GM23338 (cell line): ENCODE results near the gene CTSC. TPM values are rescaled to one million over a fixed set of nuclear protein-coding genes. Genes with fewer than 3 reads are reported as not detected.

Experiments used
- ATAC-seq: fragments of 200-7000 bp; cut with Tn5 transposase; 3 replicates; pipeline ENCODE4 v1.9.1; 2020
- DNase-seq: peaks from one replicate; pipeline ENCODE4 v3.0.0-alpha.2; 2015; ENCODE audit warnings: low spot score
- H2AFZ ChIP-seq: fragments of 200-600 bp; sonication (generic); 2 replicates; pipeline ENCODE4 v1.8.0; 2016; ENCODE audit warnings: antibody characterized with exemption, mild to moderate bottlenecking, moderate library complexity
- H3F3A ChIP-seq: fragments of 200-600 bp; sonication (generic); replicated peaks from 2 replicates; pipeline ENCODE4 v1.8.0; 2017; ENCODE audit warnings: antibody characterized with exemption, mixed run types, low read depth
- H3K27ac ChIP-seq: fragments of 200-600 bp; sonication (generic); 2 replicates; pipeline ENCODE4 v1.6.1; 2016; ENCODE audit warnings: low read depth
- H3K27me3 ChIP-seq: fragments of 200-600 bp; sonication (generic); 2 replicates; pipeline ENCODE4 v1.8.0; 2016; ENCODE audit warnings: mild to moderate bottlenecking, mixed run types, moderate library complexity; ENCODE audit not compliant: insufficient read depth
- H3K36me3 ChIP-seq: fragments of 200-600 bp; sonication (generic); 2 replicates; pipeline ENCODE4 v1.8.0; 2016; ENCODE audit warnings: mild to moderate bottlenecking; ENCODE audit not compliant: insufficient read depth
- H3K4me1 ChIP-seq: fragments of 200-600 bp; sonication (generic); 2 replicates; pipeline ENCODE4 v1.8.0; 2016; ENCODE audit warnings: mild to moderate bottlenecking, moderate library complexity; ENCODE audit not compliant: insufficient read depth
- H3K4me2 ChIP-seq: fragments of 200-600 bp; sonication (generic); 2 replicates; pipeline ENCODE4 v1.7.1; 2017; ENCODE audit warnings: mixed run types
- H3K4me3 ChIP-seq: fragments of 200-600 bp; sonication (generic); 2 replicates; pipeline ENCODE4 v1.6.1; 2016; ENCODE audit warnings: mixed run types
- H3K79me2 ChIP-seq: fragments of 200-600 bp; sonication (generic); replicated peaks from 2 replicates; pipeline ENCODE4 v1.8.0; 2017; ENCODE audit warnings: mild to moderate bottlenecking; ENCODE audit not compliant: insufficient read depth
- H3K9me2 ChIP-seq: fragments of 200-600 bp; sonication (generic); 2 replicates; pipeline ENCODE4 v1.8.0; 2017; ENCODE audit not compliant: insufficient read depth
- H4K20me1 ChIP-seq: fragments of 200-600 bp; sonication (generic); replicated peaks from 2 replicates; pipeline ENCODE4 v1.8.0; 2017; ENCODE audit warnings: mild to moderate bottlenecking; ENCODE audit not compliant: insufficient read depth
- H3K27ac Mint-ChIP-seq: 2 replicates; pipeline ENCODE4 v1.8.0; 2020; ENCODE audit warnings: inconsistent platforms, mild to moderate bottlenecking, moderate library complexity, mixed read lengths
- H3K27me3 Mint-ChIP-seq: 3 replicates; pipeline ENCODE4 v1.8.0; 2022; ENCODE audit warnings: low read depth, mild to moderate bottlenecking, moderate library complexity, mixed read lengths, inconsistent platforms; ENCODE audit not compliant: insufficient read depth, poor library complexity
- H3K36me3 Mint-ChIP-seq: 3 replicates; pipeline ENCODE4 v1.8.0; 2021; ENCODE audit warnings: low read depth, mild to moderate bottlenecking, inconsistent platforms, moderate library complexity, mixed read lengths
- H3K4me1 Mint-ChIP-seq: 3 replicates; pipeline ENCODE4 v1.8.0; 2020; ENCODE audit warnings: mild to moderate bottlenecking, inconsistent platforms, mixed read lengths
- H3K4me3 Mint-ChIP-seq: 3 replicates; pipeline ENCODE4 v1.8.0; 2021; ENCODE audit warnings: moderate library complexity, mild to moderate bottlenecking, inconsistent platforms, mixed read lengths
- H3K9me3 Mint-ChIP-seq: 3 replicates; pipeline ENCODE4 v1.8.0; 2020; ENCODE audit warnings: moderate library complexity, mild to moderate bottlenecking, inconsistent platforms, mixed read lengths
- CREB1 ChIP-seq: fragments of 250-450 bp; sonication (Bioruptor Pico); IDR thresholded peaks from 2 replicates; pipeline ENCODE4 v1.5.0; 2020; ENCODE audit warnings: low read depth, mild to moderate bottlenecking, moderate library complexity
- CTCF ChIP-seq, 2 experiments: fragments of 200-600 bp in 1 of 2; sonication (generic) in 1 of 2; conservative IDR thresholded peaks; 2 replicates each; pipeline versions ENCODE4 v1.5.1 to v1.6.1; 2016 to 2017; ENCODE audit warnings: antibody characterized with exemption in 2 of 2, low read depth in 2 of 2, mild to moderate bottlenecking in 2 of 2, moderate library complexity in 1 of 2
- JUNB ChIP-seq: IDR thresholded peaks from one replicate; pipeline ENCODE4 v1.6.1; 2016; ENCODE audit warnings: antibody characterized with exemption; ENCODE audit not compliant: unreplicated experiment
- NANOG ChIP-seq: IDR thresholded peaks from 2 replicates; pipeline ENCODE4 v1.6.1; 2016; ENCODE audit warnings: antibody characterized with exemption, borderline replicate concordance
- polyA plus RNA-seq: library from polyadenylated mRNA; unstranded; fragments of >200 nt; fragmentation: Nextera tagmentation; extraction: Ambion mirVana; gene quantifications from 2 replicates; pipeline ENCODE4 v1.2.1, GENCODE V29; 2016
- total RNA-seq: library from RNA; depleted of rRNA; stranded (reverse); fragments of >200 nt; shearing (Covaris generic); gene quantifications from 2 replicates; pipeline ENCODE4 v1.2.3, GENCODE V29; 2014
- TF ChIP-seq, protein P1 (sequence below): IDR thresholded peaks from 2 replicates; pipeline ENCODE4 v1.6.1; 2016; ENCODE audit warnings: antibody characterized with exemption
- TF ChIP-seq, protein P2 (sequence below): IDR thresholded peaks from one replicate; pipeline ENCODE4 v1.6.1; 2018; ENCODE audit warnings: antibody characterized with exemption; ENCODE audit not compliant: unreplicated experiment

Gene CTSC
- total and polyA plus RNA-seq, 2 experiments from 2014 or later: 408 to 444 TPM

GRCh38 chr11:88341522-88342251 lies 4.2 kb upstream of the CTSC start:
- TF ChIP-seq, protein P1, sequence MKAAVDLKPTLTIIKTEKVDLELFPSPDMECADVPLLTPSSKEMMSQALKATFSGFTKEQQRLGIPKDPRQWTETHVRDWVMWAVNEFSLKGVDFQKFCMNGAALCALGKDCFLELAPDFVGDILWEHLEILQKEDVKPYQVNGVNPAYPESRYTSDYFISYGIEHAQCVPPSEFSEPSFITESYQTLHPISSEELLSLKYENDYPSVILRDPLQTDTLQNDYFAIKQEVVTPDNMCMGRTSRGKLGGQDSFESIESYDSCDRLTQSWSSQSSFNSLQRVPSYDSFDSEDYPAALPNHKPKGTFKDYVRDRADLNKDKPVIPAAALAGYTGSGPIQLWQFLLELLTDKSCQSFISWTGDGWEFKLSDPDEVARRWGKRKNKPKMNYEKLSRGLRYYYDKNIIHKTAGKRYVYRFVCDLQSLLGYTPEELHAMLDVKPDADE: no peak
- TF ChIP-seq CTCF (conservative IDR thresholded peaks at IDR 0.05; ENCODE audit: low read depth in 2 of 2): peak; percentile 66 to 83
- ATAC-seq: peak; percentile 77
- no peak overlapping the region for H3K4me3 ChIP-seq

GRCh38 chr11:88340366-88340935 lies 2.9 kb upstream of the CTSC start:
- peaks cover 14% of the 10 kb centered on the region for H3K27me3 Mint-ChIP-seq
- H3K27me3 ChIP-seq: no peaks in the 10 kb centered on the region

More at GRCh38 chr11:88341522-88342251, 4.2 kb upstream of the CTSC start:
- Mint-ChIP-seq H3K36me3 (peaks cover 7% of the 10 kb centered on the region; the same call in 2 of the 3 replicates), H3K27me3 (peaks cover 9% of the 10 kb centered on the region), H3K9me3 (no peaks in the 10 kb centered on the region), H3K27ac (no peak overlapping the region), H3K4me3 (no peak overlapping the region), H3K4me1 (peaks cover 21% of the 10 kb centered on the region)
- no peak overlapping the region for H2AFZ ChIP-seq
- H4K20me1 ChIP-seq: no peaks in the 10 kb centered on the region
- H3K27me3 ChIP-seq: no peaks in the 10 kb centered on the region
- H3K79me2 ChIP-seq: peaks cover 13% of the 10 kb centered on the region
- no peak overlapping the region for H3K27ac ChIP-seq
- H3K4me2 ChIP-seq: no peak overlapping the region
- H3K9me2 ChIP-seq: no peaks in the 10 kb centered on the region
- H3K36me3 ChIP-seq: no peaks in the 10 kb centered on the region
- DNase-seq: peak; percentile 81
- no peaks in the 10 kb centered on the region for H3F3A ChIP-seq
- H3K4me1 ChIP-seq: peaks cover 23% of the 10 kb centered on the region

More at GRCh38 chr11:88340366-88340935, 2.9 kb upstream of the CTSC start:
- H3K27ac ChIP-seq: no peak overlapping the region
- no peaks in the 10 kb centered on the region for H3K36me3 ChIP-seq
- H3K4me2 ChIP-seq: no peak overlapping the region
- no peak overlapping the region for H2AFZ ChIP-seq
- ATAC-seq (no peak), DNase-seq (no peak)
- H3K9me3 Mint-ChIP-seq: no peaks in the 10 kb centered on the region; the same call in 2 of the 3 replicates
- H3F3A ChIP-seq: no peaks in the 10 kb centered on the region
- no peak overlapping the region for H3K27ac Mint-ChIP-seq
- no peak overlapping the region for H3K4me3 Mint-ChIP-seq
- H3K9me2 ChIP-seq: no peaks in the 10 kb centered on the region
- peaks cover 27% of the 10 kb centered on the region for H3K4me1 Mint-ChIP-seq
- TF ChIP-seq NANOG: no peak
- TF ChIP-seq, protein P2, sequence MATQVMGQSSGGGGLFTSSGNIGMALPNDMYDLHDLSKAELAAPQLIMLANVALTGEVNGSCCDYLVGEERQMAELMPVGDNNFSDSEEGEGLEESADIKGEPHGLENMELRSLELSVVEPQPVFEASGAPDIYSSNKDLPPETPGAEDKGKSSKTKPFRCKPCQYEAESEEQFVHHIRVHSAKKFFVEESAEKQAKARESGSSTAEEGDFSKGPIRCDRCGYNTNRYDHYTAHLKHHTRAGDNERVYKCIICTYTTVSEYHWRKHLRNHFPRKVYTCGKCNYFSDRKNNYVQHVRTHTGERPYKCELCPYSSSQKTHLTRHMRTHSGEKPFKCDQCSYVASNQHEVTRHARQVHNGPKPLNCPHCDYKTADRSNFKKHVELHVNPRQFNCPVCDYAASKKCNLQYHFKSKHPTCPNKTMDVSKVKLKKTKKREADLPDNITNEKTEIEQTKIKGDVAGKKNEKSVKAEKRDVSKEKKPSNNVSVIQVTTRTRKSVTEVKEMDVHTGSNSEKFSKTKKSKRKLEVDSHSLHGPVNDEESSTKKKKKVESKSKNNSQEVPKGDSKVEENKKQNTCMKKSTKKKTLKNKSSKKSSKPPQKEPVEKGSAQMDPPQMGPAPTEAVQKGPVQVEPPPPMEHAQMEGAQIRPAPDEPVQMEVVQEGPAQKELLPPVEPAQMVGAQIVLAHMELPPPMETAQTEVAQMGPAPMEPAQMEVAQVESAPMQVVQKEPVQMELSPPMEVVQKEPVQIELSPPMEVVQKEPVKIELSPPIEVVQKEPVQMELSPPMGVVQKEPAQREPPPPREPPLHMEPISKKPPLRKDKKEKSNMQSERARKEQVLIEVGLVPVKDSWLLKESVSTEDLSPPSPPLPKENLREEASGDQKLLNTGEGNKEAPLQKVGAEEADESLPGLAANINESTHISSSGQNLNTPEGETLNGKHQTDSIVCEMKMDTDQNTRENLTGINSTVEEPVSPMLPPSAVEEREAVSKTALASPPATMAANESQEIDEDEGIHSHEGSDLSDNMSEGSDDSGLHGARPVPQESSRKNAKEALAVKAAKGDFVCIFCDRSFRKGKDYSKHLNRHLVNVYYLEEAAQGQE: no peak
- TF ChIP-seq CTCF (conservative IDR thresholded peaks at IDR 0.05; ENCODE audit: low read depth in 2 of 2): no peak
- TF ChIP-seq JUNB: no peak
- no peak for TF ChIP-seq CREB1
- H3K79me2 ChIP-seq: peaks cover 25% of the 10 kb centered on the region
- peaks cover 19% of the 10 kb centered on the region for H3K36me3 Mint-ChIP-seq
- peaks cover 28% of the 10 kb centered on the region for H3K4me1 ChIP-seq
- H4K20me1 ChIP-seq: no peaks in the 10 kb centered on the region
- no peak overlapping the region for H3K4me3 ChIP-seq
